Activated naive CD8-positive, alpha-beta T cell treated with anti-CD3 and anti-CD28 coated beads, Interleukin-2, amount 50 U/mL, for 24 hours (primary cell): ENCODE measurements around the gene ACTG2.
"Not testable (repeated sequence)": the region's sequence is repeated elsewhere in the genome, so short reads cannot be mapped to it uniquely, and the experiment has no call there.

Experiments
- ATAC-seq: fragments of 150-1000 bp; cut with Tn5 transposase; one replicate; pipeline ENCODE4 v1.10.0; 2021
- DNase-seq: peaks from one replicate; pipeline ENCODE4 v3.0.0; 2021
- H3K27ac Mint-ChIP-seq: one replicate; pipeline ENCODE4 v1.8.0; 2021; ENCODE audit warnings: mild to moderate bottlenecking, mixed read lengths
- H3K27me3 Mint-ChIP-seq: one replicate; pipeline ENCODE4 v1.8.0; 2021; ENCODE audit warnings: mixed read lengths
- H3K36me3 Mint-ChIP-seq: one replicate; pipeline ENCODE4 v1.8.0; 2021; ENCODE audit warnings: low read depth, mixed read lengths
- H3K4me1 Mint-ChIP-seq: one replicate; pipeline ENCODE4 v1.8.0; 2021; ENCODE audit warnings: mixed read lengths
- H3K4me3 Mint-ChIP-seq: one replicate; pipeline ENCODE4 v1.8.0; 2021; ENCODE audit warnings: mild to moderate bottlenecking, moderate library complexity, mixed read lengths
- H3K9me3 Mint-ChIP-seq: one replicate; pipeline ENCODE4 v1.8.0; 2021; ENCODE audit warnings: mixed read lengths

ACTG2 gene

GRCh38 chr2:73892631-73893329 lies at the start of gene ACTG2:
TSS of gene ACTG2 (plus strand) at chr2:73893008. CDS start at chr2:73901312, 8,304 bp downstream.
- Mint-ChIP-seq H3K27me3 (peaks cover under 1% of the 10 kb centered on the region), H3K27ac (no peak within 1 kb of the TSS), H3K4me1 (peaks cover 41% of the 10 kb centered on the region), H3K9me3 (no peaks in the 10 kb centered on the region), H3K4me3 (no peak within 1 kb of the TSS), H3K36me3 (no peaks in the 10 kb centered on the region)
- no peak for DNase-seq
- ATAC-seq: no peak

- Mint-ChIP-seq H3K27ac (no peak overlapping the region), H3K4me1 (peaks cover 8% of the 10 kb centered on the region), H3K4me3 (no peak overlapping the region), H3K36me3 (peaks cover 46% of the 10 kb centered on the region), H3K27me3 (no peaks in the 10 kb centered on the region), H3K9me3 (no peaks in the 10 kb centered on the region)
- DNase-seq (no peak), ATAC-seq (no peak)
These were observed 48.7 kb upstream of the ACTG2 start for GRCh38 chr2:73844087-73844486.

DNA sequence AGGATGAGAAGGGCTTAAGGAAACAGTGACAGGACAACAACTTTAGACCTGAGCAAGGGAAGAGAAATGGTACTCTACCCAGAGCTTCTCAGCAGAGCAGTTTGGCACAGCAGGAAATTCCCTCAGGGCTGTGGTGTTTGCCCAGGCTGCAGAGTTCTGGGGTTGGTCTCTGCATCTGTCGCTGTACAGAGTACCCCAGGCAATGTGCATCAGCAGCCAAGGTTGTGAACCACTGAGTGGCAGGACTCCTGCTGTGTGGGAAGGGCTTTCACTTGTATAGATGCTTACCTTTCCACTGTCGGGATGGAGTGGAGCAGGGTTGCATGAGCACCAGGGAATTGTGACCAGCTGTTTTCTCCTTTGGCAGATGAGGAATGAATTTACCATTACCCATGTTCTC lies 42.8 kb upstream of the ACTG2 start:
- Mint-ChIP-seq H3K27me3 (no peaks in the 10 kb centered on the region), H3K4me1 (no peaks in the 10 kb centered on the region), H3K27ac (no peak overlapping the region), H3K9me3 (no peaks in the 10 kb centered on the region), H3K36me3 (peaks cover 49% of the 10 kb centered on the region), H3K4me3 (no peak overlapping the region)
- ATAC-seq (no peak), DNase-seq (no peak)

GRCh38 chr2:73851274-73851673 lies 41.5 kb upstream of the ACTG2 start:
- Mint-ChIP-seq H3K4me3 (no peak overlapping the region), H3K36me3 (peaks cover 50% of the 10 kb centered on the region), H3K27ac (peak overlapping the region; percentile 79), H3K9me3 (no peaks in the 10 kb centered on the region), H3K27me3 (no peaks in the 10 kb centered on the region), H3K4me1 (peaks cover 8% of the 10 kb centered on the region)
- ATAC-seq (no peak), DNase-seq (no peak)

DNA sequence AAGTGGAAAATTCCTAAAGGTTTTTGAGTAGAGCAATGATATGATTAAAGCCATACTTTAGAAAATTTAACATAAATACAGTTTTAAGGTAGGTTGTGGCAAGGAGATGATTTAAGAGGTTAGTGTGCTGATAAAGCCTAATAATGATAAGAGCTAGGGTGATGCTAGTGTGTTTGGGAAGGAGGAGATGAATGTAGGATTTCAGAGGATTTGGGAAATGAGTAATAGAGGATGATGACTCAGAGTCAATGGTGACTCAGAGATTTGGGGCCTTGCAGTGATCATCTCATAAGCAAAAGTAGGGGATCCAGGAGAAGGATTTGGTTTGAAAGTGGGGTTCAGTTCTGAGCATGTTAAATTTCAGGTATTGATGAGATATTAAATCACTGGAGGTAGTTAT lies 40.8 kb upstream of the ACTG2 start:
- no peak for DNase-seq
- Mint-ChIP-seq H3K27ac (no peak overlapping the region), H3K36me3 (peaks cover 50% of the 10 kb centered on the region), H3K4me3 (no peak overlapping the region), H3K27me3 (no peaks in the 10 kb centered on the region), H3K9me3 (no peaks in the 10 kb centered on the region), H3K4me1 (peaks cover 16% of the 10 kb centered on the region)
- peak; percentile 66 for ATAC-seq

- Mint-ChIP-seq H3K27me3 (no peaks in the 10 kb centered on the region), H3K9me3 (no peaks in the 10 kb centered on the region), H3K4me3 (no peak overlapping the region), H3K27ac (no peak overlapping the region), H3K36me3 (peaks cover 54% of the 10 kb centered on the region), H3K4me1 (peaks cover 46% of the 10 kb centered on the region)
- DNase-seq (no peak), ATAC-seq (no peak)
These were observed 37.3 kb upstream of the ACTG2 start for GRCh38 chr2:73855526-73855925.

- ATAC-seq (peak; percentile 70), DNase-seq (no peak)
- Mint-ChIP-seq H3K36me3 (peaks cover 55% of the 10 kb centered on the region), H3K9me3 (no peaks in the 10 kb centered on the region), H3K27me3 (no peaks in the 10 kb centered on the region), H3K4me3 (no peak overlapping the region), H3K4me1 (peaks cover 50% of the 10 kb centered on the region), H3K27ac (peak overlapping the region; percentile 52)
These were observed 36.6 kb upstream of the ACTG2 start for GRCh38 chr2:73856214-73856613.

DNA sequence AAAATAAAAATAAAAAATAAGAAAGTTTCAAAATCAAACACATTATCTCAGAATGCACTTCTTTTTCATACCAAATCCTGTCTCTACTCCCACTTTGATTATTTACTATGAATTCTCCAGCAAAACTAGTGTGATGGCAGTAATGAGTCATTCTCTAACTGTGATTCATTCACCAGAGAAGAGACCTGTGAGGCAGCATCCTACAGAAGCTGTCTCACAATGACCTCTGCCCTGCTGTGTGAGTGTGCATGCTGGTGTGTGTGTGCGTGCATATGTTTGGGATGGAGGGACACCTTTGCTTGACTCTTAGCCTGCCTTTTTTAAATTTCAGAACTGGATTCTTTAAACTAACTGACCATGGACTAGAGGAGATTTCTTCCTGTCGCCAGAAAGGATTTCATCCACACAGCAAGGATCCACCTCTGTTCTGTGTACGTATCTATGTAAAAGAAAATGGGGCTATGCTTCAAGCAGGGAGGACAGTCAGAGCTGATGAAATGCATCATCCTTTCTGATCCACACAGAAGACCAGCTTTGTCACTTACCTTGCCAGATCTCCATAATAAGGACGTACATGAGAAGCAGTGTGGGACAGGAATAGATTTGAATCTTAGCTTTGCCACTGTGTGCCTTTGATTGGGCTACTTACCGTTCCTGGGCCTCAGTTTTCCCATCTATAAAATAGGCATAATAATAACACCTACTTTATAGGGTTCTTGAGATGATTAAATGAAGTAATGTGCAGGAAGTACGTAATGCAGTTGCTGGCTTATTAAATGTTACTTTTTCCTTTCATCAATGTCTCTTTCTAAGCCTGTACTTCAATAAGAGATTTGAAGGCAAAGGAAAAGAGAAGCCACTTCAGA lies 32.9 kb upstream of the ACTG2 start:
- H3K9me3 Mint-ChIP-seq: no peaks in the 10 kb centered on the region
- peak; percentile 97 for ATAC-seq
- peak; percentile 40 for DNase-seq
- peak overlapping the region; percentile 15 for H3K4me3 Mint-ChIP-seq
- H3K27me3 Mint-ChIP-seq: no peaks in the 10 kb centered on the region
- peaks cover 77% of the 10 kb centered on the region for H3K36me3 Mint-ChIP-seq
- peak overlapping the region; percentile 83 for H3K27ac Mint-ChIP-seq
- peaks cover 50% of the 10 kb centered on the region for H3K4me1 Mint-ChIP-seq

DNA sequence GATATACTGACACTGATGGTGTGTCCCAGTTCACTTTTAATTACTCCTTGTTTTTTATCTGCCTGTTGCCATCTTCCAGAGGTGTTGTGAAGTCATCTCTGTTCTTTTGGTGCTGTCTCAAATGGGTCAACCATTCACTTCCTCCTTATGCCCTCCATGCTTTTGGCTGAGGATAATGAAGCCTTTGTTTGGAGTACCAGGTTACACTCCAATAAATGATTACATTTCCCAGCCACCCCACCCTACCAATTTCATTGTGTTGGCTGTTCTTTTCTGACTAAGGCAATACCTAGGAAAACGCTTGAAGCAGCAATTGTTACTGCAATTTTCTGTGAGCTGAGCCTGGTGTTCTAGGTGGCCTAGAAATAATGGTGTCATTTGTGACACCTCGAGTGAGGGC lies 29.8 kb upstream of the ACTG2 start:
- DNase-seq (no peak), ATAC-seq (no peak)
- Mint-ChIP-seq H3K9me3 (no peaks in the 10 kb centered on the region), H3K4me3 (no peak overlapping the region), H3K27ac (no peak overlapping the region), H3K27me3 (no peaks in the 10 kb centered on the region), H3K4me1 (peaks cover 26% of the 10 kb centered on the region), H3K36me3 (peaks cover 59% of the 10 kb centered on the region)

DNA sequence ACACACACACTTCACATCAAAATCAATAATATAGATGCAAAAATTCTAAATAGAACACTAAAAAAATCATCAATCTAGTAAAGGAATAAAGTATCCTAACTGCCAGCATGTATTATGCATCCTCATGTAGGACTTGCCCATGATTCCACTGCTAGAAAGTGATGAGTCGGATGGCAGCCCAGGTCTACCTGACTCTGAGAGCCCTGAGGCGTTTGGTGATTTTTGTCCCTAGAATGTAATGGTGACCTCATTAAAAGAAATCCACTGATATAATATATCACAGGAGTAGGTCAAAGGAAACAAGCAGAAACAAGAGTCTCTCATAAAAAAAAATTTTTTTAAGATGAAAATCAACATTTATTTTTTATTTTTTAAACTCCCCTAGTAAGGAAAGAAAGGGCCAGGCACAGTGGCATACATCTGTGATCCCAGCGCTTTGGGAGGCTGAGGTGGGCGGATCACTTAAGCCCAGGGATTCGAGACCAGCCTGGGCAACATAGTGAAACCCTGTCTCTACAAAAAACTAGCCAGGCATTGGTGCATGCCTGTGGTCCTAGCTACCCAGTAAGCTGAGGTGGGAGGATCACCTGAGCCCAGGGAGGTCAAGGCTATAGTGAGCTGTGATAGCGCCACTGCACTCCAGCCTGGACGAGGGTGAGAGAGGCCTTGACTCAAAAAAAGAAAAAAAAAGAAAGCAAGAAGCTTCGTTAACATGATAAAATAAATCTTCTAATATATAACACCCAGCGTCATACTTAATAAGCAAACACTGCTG lies 24.4 kb upstream of the ACTG2 start:
- Mint-ChIP-seq H3K4me1 (no peaks in the 10 kb centered on the region), H3K36me3 (peaks cover 24% of the 10 kb centered on the region), H3K27me3 (no peaks in the 10 kb centered on the region), H3K27ac (no peak overlapping the region), H3K9me3 (no peaks in the 10 kb centered on the region), H3K4me3 (no peak overlapping the region)
- DNase-seq: no peak
- ATAC-seq: no peak

DNA sequence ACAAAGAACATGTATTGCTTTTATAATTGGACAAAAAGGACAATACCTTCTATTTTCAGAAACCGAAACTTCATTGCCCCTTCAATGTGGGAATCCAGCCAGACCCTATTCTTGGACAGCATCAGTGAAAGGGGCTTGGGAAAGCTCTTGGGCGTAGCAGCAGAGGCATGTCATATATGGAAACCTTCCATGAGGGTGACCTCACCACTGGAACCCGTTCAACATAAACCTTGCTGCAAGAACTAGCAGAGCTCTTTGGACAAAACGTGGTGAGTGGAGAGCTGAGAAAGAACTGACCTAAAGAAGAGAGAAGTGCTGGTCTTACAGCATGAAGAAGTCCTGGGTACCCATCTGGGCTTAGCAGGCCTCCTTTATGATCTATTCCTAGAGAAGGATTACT lies 22.7 kb upstream of the ACTG2 start:
- Mint-ChIP-seq H3K27me3 (no peaks in the 10 kb centered on the region), H3K9me3 (no peaks in the 10 kb centered on the region), H3K27ac (no peak overlapping the region), H3K4me1 (no peaks in the 10 kb centered on the region), H3K36me3 (peaks cover 11% of the 10 kb centered on the region), H3K4me3 (no peak overlapping the region)
- ATAC-seq: no peak
- no peak for DNase-seq

GRCh38 chr2:73877071-73877802 lies 15.6 kb upstream of the ACTG2 start:
- peaks cover 2% of the 10 kb centered on the region for H3K27me3 Mint-ChIP-seq
- DNase-seq: no peak
- H3K4me1 Mint-ChIP-seq: no peaks in the 10 kb centered on the region
- peak; percentile 20 for ATAC-seq
- no peaks in the 10 kb centered on the region for H3K9me3 Mint-ChIP-seq
- no peak overlapping the region for H3K27ac Mint-ChIP-seq
- no peak overlapping the region for H3K4me3 Mint-ChIP-seq
- no peaks in the 10 kb centered on the region for H3K36me3 Mint-ChIP-seq

DNA sequence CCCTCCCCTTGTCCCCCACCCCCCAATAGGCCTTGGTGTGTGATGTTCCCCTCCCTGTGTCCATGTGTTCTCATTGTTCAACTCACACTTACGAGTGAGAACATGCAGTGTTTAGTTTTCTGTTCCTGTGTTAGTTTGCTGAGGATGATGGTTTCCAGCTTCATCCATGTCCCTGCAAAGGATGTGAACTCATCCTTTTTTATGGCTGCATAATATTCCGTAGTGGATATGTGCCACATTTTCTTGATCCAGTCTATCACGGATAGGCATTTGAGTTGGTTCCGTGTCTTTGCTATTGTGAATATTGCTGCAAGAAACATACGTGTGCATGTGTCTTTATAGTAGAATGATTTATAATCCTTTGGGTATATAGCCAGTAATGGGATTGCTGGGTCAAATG lies 14.8 kb upstream of the ACTG2 start:
- H3K27ac Mint-ChIP-seq, H3K27me3 Mint-ChIP-seq, H3K4me3 Mint-ChIP-seq, ATAC-seq, DNase-seq, H3K9me3 Mint-ChIP-seq, H3K36me3 Mint-ChIP-seq, H3K4me1 Mint-ChIP-seq: not testable (repeated sequence)

GRCh38 chr2:73885406-73885805 lies 7.4 kb upstream of the ACTG2 start:
- no peak for DNase-seq
- Mint-ChIP-seq H3K27ac (no peak overlapping the region), H3K4me1 (peaks cover 32% of the 10 kb centered on the region), H3K36me3 (no peaks in the 10 kb centered on the region), H3K9me3 (peaks cover 5% of the 10 kb centered on the region), H3K27me3 (peaks cover 15% of the 10 kb centered on the region), H3K4me3 (no peak overlapping the region)
- no peak for ATAC-seq
